RWPE1 (cell line): ENCODE data around the gene CYTH3.

Source experiments
- CTCF ChIA-PET: fragments of 350-600 bp; sonication (Branson Sonifier 250); formaldehyde crosslinking; extraction: SDS; loops from one replicate; lab custom pipeline; 2021; lab: Yijun Ruan, JAX
- POLR2A ChIA-PET: fragments of 400-600 bp; formaldehyde crosslinking; extraction: SDS; loops from one replicate; lab custom pipeline; 2020; ENCODE audit warnings: antibody characterized with exemption; ENCODE audit not compliant: low non-redundant PET; lab: Yijun Ruan, JAX
- DNase-seq: peaks from one replicate; pipeline ENCODE4 v3.0.0; 2012; ENCODE audit warnings: low spot score
- H3K27ac ChIP-seq: fragments of 450-650 bp; 2 replicates; pipeline ENCODE4 v1.5.1; 2017
- TF ChIP-seq, protein P1 (sequence below): fragments of 450-650 bp; conservative IDR thresholded peaks from 2 replicates; pipeline ENCODE4 v1.5.1; 2017; ENCODE audit warnings: low read depth, mild to moderate bottlenecking

Gene CYTH3

DNA sequence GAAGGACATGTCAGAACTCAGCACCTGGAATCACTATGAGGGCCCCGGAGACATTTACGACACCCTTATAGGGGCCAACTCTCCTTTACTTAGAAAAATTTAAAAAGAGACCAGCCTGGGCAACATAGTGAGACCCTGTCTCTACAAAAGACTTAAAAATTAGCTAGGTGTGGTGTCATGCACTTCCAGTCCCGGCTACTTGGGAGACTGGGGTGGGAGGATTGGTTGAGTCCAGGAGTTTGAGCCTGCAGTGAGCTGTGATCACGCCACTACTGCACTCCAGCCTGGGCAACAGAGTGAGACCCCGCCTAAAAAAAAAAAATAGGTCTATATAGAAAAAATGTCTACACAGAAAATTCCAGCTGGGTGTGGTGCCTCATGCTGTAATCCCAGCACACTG is 7.5 kb upstream of the CYTH3 start:
- TF ChIP-seq, protein P1, sequence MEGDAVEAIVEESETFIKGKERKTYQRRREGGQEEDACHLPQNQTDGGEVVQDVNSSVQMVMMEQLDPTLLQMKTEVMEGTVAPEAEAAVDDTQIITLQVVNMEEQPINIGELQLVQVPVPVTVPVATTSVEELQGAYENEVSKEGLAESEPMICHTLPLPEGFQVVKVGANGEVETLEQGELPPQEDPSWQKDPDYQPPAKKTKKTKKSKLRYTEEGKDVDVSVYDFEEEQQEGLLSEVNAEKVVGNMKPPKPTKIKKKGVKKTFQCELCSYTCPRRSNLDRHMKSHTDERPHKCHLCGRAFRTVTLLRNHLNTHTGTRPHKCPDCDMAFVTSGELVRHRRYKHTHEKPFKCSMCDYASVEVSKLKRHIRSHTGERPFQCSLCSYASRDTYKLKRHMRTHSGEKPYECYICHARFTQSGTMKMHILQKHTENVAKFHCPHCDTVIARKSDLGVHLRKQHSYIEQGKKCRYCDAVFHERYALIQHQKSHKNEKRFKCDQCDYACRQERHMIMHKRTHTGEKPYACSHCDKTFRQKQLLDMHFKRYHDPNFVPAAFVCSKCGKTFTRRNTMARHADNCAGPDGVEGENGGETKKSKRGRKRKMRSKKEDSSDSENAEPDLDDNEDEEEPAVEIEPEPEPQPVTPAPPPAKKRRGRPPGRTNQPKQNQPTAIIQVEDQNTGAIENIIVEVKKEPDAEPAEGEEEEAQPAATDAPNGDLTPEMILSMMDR = no peak
- ChIA-PET CTCF (no interaction called here), POLR2A (no interaction called here)
- DNase-seq = no peak
- H3K27ac ChIP-seq = peak overlapping the region; percentile 100

GRCh38 chr7:6279341-6279740 is 6.9 kb upstream of the CYTH3 start:
- ChIA-PET CTCF (no interaction called here), POLR2A (no interaction called here)
- peak overlapping the region; percentile 100 for H3K27ac ChIP-seq
- DNase-seq = no peak
- TF ChIP-seq, protein P1 = no peak

- ChIA-PET CTCF (no interaction called here), POLR2A (no interaction called here)
- no peak for DNase-seq
- TF ChIP-seq, protein P1 = no peak
- H3K27ac ChIP-seq = peak overlapping the region; percentile 100
Observed at GRCh38 chr7:6278749-6279310, 6.4 kb upstream of the CYTH3 start.

GRCh38 chr7:6277476-6277875 is 5.1 kb upstream of the CYTH3 start:
- ChIA-PET CTCF (interaction anchor here (0.6 to 0.7 kb wide), 2 partner anchors 41 to 106 kb away, joined by 3 read pairs; no protein-coding TSS in a partner anchor), POLR2A (no interaction called here)
- no peak for DNase-seq
- TF ChIP-seq, protein P1 = no peak
- H3K27ac ChIP-seq = peak overlapping the region; percentile 22; the same call in 1 of the 2 replicates

- ChIA-PET CTCF (interaction anchor here (0.5 to 0.7 kb wide), 2 partner anchors 41 to 80 kb away, joined by 3 to 7 read pairs; no protein-coding TSS in a partner anchor), POLR2A (interaction anchor here (0.6 kb wide), 1 partner anchor 99 kb away, joined by 4 read pairs; no protein-coding TSS in a partner anchor)
- H3K27ac ChIP-seq = peak overlapping the region; percentile 36; the same call in 1 of the 2 replicates
- DNase-seq = peak; percentile 12
- TF ChIP-seq, protein P1 = no peak
Observed at GRCh38 chr7:6276911-6277408, 4.5 kb upstream of the CYTH3 start.

DNA sequence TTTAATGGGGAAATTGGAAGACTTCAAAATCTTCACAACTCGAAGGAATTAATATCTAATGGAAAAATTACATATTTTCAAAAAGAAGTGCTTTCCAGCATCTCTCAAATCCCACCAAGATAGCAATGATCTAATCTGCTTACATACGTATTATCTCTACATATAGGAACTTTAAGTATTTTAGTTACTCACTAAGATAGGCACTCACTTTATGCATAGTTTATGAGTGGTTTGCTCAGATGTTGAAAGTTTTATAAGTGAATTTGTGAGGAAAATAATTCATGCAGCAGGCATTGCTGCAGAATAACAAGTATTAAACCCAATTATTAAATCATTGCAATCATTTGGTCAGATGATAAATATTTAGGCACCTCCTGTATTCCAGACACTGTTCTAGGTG is 2.3 kb upstream of the CYTH3 start:
- TF ChIP-seq, protein P1 = no peak
- DNase-seq = no peak
- no peak overlapping the region for H3K27ac ChIP-seq
- ChIA-PET CTCF (no interaction called here), POLR2A (interaction anchor here (0.7 kb wide), 1 partner anchor 116 kb away, joined by 3 read pairs; no protein-coding TSS in a partner anchor)
